HG03457 (cell line): ENCODE measurements around the gene RAF1.
"Not testable (repeated sequence)": the region's sequence is repeated elsewhere in the genome, so short reads cannot be mapped to it uniquely, and the experiment has no call there.

Experiments used
- ATAC-seq: cut with Tn5 transposase; IDR thresholded peaks from one replicate; pipeline ENCODE4 v1.9.1; 2021; ENCODE audit warnings: moderate number of reproducible peaks; ENCODE audit not compliant: unreplicated experiment

RAF1 gene

DNA sequence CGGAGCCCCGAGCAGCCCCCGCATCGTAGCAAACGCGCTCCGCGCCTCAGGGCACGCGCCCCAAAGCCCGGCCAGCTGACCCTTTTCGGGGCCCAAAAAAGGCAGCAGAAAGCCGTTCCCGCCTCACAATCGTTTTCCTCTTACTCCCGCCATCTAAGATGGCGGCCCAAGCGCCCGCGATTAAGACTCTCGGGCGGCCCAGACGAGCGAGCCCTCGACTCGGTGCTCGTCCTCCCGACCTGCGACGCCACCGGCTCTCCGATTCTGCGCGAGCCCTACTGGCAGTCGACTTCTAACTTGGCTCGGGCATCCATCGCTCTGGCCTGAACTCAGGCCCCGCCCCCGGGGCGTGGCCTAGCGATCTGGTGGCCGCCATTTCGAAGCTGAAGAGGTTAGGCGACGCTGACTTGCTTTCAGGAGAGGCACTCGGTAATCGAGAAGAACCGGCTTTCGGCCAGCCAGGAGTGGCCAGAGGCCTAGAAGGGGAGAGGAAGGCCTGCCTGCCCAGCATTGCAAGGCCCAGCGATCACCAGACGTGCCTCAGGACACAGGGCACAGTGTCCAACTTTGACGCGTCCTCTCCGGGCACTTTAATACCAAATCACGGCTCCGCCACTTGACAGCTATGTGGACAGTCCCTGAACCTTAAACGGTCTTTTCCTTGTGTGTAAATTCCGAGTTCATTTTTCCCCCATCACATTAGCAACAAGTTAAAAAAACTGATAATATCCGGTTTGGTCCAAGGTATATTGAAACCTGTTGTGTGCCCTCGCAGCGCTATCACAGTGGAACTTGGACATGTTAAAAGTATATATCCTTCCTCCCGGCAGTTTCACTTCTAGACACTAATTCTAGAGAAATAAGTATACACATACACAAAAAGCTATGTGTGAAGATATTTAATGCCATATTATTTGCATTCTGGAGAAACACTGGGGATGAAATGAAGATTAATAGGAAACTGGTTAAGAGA lies at the start of gene RAF1:
RAF1 (minus strand) TSS at position 182 of the 973 bp plus-strand sequence. CDS start 45,396 bp downstream, outside the sequence.
- ATAC-seq, result peak; percentile 92

- ATAC-seq, result no peak
These were observed 46.1 kb upstream of the RAF1 start for GRCh38 chr3:12710062-12710461.

DNA sequence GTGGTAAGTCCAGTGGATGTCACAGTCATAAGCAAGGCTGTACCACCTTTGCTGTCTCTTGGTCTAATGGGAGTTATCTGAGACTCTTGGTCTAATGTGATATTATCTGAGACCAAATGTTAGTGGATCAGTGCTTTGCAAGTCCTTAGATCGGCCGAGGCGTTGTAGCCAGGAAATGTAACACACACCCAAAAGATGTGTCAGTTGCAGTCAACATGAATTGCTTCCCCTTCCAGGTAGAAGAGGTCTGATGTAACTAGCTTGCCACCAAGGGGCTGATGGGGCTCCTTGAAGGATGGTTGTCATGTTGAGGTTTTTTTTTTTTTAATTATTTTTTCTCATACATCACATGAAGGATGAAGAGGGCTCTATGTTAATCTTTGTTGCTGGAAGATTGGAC lies 45.4 kb upstream of the RAF1 start:
- no peak for ATAC-seq

GRCh38 chr3:12708584-12709192 lies 44.8 kb upstream of the RAF1 start:
- no peak for ATAC-seq

DNA sequence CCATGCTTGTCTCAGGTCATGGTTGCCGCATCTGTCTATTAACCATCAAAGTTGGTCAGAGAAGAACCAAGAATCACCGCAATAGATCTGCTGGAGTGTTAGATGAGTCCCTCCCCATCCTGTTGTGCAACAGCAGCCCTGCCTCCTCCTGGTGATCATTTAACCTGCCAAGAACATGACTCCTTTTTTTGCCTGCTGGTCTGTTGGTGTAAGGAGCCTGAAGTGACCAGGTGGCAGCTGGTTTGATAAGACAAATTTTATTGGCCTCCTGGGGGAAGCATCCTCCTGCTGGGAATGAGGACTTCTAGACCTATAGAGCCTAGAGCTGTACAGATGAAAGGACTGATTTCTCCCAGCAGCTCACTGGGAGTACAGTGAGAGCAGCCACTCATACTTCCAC lies 43.5 kb upstream of the RAF1 start:
- no peak for ATAC-seq

DNA sequence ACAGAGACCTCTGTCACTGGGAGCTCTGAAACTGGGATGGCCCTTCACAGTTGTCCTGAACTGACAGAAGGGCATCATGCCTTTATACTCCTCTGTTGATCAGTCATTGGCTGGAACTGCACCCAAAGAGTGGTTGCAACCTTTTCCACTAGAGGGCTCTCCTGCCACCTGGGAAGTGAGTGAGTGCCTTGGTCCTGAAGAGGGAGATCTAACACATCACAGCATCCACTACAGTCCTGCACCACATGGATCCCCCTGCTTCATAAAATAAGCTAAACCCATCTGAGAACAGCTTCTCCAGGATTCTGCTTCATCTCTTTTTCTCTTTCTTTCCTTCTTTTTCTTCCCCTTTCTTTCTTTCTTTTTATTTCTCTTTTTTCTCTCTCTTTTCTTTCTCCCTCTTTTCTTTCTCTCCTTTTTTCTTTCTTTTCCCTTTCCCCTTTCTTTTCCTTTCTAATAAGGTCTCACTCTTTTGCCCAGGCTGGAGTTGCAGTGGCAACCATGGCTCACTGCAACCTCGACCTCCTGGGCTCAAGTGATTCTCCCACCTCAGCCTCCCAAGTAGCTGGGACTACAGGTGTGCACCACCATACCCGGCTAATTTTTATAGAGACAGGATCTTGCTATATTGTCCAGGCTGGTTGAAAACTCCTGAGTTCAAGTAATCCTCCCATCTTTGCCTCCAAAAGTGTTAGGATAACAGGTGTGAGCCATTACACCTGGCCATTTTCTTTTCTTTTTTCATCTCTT lies 42.8 kb upstream of the RAF1 start:
- no peak for ATAC-seq

DNA sequence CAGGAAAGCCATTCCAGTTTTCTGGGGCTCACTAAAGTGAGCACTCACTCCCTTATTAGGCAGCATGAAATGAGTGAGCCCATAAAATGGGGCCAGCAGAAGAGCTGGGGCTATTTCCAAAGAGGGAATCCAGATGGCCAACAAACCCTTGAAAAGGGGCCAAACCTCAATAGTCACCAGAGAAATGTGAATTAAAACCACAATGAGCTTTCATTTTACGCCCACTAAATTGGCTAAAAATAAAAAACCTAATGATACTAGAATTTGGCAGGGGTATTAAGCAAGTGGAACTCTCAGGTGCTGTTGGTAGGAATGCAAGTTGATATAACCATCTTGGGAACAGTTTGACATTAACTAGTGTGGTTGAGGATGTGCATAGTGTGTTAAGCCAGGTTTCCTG lies 42.1 kb upstream of the RAF1 start:
- ATAC-seq, result no peak

DNA sequence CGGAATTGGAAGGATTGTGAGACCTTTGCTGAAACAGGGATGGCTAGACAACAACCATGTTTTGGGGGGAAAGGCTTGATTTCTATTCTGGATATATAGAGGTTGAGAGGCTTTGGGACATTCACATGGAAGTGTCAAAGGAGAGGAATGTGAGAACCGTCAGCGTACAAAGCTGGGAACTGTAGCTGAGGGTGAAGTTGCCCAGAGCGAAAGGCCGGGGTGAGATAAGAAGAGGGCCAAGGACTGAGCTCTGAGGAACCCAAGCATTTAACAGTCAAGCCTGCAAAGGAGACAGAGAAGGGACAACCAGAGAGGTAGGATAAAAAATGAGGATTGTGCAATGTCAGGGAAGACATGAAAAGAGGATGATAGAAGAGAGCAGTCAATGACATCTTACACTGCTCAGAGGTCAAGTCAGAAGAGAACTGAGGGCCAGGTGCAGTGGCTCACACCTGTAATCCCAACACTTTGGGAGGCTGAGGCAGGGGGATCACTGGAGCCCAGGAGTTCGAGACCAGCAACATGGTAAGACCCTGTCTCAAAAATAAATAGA lies 41.5 kb upstream of the RAF1 start:
- ATAC-seq, result no peak

- ATAC-seq, result no peak
These were observed 38.6 kb upstream of the RAF1 start for GRCh38 chr3:12702501-12702900.

DNA sequence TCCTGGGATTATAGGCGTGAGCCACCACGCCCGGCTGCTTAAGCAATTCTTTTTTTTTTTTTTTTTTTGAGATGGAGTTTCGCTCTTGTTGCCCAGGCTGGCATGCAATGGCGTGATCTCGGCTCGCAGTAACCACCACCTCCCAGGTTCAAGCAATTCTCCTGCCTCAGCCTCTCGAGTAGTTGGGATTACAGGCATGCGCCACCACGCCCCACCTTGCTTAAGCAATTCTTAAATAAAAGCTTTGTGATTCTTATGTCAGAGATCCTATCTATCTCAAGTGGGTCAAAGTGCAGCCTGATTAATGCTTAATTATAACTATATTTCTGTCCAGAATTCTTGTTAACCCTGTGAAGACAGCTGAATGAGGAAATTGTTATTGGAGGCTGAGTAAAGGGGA lies 37.7 kb upstream of the RAF1 start:
- not testable (repeated sequence) for ATAC-seq

- ATAC-seq, result no peak
These were observed 36.9 kb upstream of the RAF1 start for GRCh38 chr3:12700800-12701199.

DNA sequence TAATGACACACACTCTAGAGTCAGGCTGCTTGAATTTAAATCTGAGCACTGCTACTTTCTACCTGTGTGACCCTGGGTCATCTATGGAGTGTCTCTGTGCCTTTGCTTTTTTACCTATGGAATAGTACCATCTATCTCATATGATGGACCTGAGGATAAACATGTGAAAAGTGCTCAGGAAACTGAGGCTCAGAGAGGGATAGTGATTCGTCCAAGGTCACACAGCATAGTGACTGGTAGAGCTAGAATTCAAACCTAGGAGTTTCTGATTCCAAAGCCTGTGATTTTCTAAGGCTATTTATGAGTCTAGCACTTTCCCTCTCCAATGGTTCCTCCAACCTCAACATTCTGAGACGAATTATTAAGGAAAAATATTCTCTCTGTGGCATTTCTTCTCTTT lies 32.0 kb upstream of the RAF1 start:
- no peak for ATAC-seq

- no peak for ATAC-seq
These were observed 31.2 kb upstream of the RAF1 start for GRCh38 chr3:12695112-12695511.

DNA sequence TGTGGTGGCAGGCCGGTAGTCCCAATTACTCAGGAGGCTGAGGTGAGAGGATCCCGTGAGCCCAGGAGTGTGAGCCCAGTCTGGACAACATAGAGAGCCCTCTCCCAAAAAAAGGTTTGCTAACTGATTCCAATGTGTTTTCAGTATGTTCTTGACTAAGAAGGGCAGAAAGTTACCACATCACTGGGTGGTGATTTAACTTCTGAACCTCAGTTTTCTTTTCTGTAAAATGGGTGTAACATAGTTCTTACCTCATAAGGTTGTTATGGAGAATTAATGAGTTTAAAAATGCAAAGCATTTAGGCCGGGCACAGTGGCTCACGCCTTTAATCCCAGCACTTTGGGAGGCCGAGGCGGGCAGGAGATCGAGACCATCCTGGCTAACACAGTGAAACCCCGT lies 28.5 kb upstream of the RAF1 start:
- ATAC-seq, result no peak

GRCh38 chr3:12689997-12690711 lies 26.2 kb upstream of the RAF1 start:
- no peak for ATAC-seq

GRCh38 chr3:12687948-12688347 lies 24.0 kb upstream of the RAF1 start:
- no peak for ATAC-seq

DNA sequence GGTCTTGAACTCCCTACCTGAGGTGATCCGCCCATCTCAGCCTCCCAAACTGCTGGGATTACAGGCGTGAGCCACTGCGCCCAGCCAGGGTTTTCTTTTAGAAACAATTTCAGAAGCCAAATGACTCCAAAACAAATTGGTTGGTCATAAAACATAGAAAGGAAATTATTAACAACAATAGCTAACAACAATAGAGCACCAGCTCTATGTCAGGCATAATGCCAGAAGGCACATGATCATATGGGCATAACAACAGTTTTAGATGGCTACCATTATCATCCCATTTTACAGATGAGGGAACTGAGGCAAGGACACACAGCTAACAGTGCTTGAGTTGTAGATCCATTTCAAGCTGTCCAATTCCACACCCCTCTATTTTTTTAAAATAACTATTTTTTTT lies 22.2 kb upstream of the RAF1 start:
- no peak for ATAC-seq

- no peak for ATAC-seq
These were observed 18.1 kb upstream of the RAF1 start for GRCh38 chr3:12681943-12682390.

DNA sequence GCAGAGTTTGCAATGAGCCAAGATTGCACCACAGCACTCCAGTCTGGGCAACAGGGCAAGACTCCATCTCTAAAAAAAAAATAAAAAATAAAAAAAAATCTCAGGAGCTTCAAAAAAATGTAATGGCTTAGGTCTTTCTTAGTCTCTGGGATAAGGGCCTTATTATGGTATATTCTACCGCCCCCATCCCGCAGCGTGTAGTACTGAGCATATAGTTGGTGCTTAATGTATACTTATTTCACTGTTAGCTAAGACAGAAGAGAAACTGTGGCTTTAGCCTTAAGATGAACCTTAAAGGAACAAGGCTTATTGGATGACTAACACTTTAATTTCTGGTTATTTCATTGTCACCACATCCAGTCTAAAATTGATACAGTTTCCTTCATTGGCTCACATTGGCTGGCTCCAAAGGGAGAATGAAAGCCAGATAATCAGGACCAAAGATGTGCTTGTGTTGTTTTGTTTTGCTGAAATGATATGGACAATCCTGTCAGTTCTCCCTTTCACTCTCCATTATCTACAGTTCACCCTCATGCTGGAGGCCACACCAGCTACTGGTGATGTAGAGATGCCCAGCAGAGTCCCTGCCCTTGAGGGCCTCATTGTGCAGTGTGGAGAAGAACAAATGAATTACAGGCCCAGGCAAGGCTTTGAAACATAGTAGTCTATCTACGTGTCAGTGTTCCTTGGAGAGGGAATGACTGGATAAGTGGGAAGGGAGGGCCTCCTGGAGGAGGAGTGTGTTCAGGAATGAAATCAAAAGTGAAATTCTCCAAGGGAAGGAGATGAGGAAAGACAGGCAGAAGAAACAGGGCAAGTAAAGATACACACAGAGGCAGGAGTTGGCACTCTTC lies 17.4 kb upstream of the RAF1 start:
- no peak for ATAC-seq

DNA sequence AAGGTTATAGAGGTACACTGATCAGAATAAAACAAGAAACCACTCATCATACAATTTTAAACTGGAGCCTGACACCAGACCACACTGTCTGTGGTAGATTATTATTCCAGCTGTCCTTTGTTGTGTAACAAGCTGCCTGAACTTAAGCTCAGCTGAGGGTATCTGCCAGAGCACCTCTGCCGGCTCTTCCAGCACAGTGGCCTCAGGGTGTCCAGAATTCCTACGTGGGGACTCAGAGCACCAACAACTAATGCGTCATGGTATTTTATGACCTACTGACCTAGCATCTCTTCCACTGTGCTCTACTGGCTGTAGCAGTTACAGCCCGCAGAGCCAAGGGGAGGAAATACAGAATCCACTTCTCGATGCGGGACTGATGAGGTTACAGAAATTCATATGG lies 15.6 kb upstream of the RAF1 start:
- ATAC-seq, result no peak
